CD4-positive, alpha-beta T cell treated with Interleukin-2 at 100 ng/mL for 4 hours (primary cell): ENCODE data around the gene ZNF48.
A peak's percentile ranks its signal among the peaks of the same experiment; 100 is the strongest.

Experiments used
- DNase-seq: peaks from one replicate; pipeline ENCODE4 v3.0.0-alpha.2; 2020; ENCODE audit warnings: low spot score

The ZNF48 gene

DNA sequence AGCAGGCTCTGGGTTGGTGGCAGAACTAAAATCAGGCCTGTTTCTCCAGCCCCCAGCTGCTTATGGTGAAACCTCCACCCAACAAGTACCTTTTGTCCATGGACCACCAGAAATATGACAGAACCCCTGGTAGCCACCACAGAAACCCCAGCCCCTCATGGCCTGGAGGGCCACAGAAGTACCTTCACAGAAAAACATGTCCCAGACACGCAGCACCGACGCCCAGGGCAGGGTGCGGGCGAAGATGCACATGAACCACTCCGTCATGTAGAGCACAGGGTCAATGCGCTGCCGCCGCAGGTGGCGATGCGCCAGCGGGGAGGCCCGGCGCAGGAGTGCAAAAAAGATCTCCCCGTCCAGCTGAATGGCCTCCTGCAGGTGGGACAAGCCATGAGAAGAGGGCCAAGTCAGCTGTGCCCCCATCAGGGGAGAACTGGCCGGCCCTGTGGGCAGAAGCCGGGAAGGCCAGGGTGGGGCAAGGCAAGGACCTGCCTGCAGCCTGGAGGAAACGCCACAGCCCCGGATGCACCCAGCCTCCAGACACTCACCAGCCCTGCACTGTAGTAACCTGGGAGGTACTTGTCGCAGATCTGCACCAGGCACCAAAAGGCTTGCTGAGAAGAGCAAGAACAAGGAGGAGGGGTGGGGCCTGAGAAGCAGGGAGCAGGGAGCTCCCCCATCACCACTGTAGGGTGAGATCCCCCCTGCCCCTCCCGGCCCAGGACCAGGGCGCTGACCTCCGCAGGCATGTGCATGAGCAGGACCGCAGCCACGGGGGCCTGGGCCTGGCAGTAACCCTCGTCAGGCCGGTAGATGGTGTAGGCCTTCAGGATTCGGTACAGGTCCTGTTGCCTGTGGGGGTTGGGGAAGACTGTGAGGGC lies 36.0 kb upstream of the ZNF48 start:
- no peak for DNase-seq

DNA sequence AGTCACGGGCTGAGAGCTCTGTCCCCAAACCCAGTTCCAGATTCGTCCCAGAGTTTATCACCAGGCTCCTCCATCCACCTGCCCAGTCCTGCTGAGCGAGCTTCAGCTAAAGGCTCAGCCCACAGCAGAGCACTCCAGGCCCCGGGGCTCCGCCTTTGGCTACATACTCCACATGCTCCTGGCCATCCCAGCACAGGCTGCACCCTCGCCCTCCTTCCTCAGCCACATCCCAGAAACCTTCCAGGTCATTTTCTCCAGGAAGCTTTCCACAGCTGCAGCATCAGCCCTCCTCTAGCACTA lies 35.4 kb upstream of the ZNF48 start:
- DNase-seq = no peak

- no peak for DNase-seq
These were observed 34.0 kb upstream of the ZNF48 start for GRCh38 chr16:30361180-30361579.

DNA sequence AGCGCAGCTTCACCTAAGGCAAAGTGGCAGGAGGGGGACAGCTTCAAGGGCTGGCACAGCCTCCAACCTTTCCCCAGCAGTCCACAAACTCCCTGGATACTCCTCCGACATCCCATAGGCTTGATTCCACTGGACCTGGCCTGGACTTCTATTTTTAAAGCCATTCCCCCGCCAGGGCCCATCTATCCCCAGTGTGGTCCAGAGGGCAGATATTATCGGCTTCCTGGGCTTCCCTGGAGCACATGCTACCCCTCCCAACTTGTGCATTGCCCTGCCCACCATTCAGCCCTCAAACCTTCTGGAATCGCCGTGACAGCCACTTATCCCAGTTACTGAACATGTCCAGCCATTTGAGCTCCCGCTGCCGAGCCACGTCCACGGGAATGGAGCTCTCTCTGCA lies 30.0 kb upstream of the ZNF48 start:
- no peak for DNase-seq

DNA sequence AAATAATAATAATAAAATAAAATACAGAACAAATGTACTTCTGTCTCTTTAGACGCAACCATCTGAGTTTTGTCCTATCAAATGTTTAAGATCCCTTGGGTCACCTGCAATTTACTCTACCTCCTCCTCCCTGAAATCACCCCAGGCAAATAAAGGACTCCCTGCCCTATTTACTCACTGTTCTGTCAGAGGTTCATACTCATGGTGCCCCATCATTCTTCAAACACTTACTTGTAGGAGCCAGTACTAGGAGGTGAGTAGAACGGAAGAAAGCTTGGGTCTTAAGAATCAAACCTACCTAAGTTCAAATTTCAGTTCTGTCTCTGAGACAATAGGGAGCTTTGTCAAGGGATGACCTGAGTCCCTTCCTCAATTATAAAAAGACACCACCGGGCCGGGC lies 28.7 kb upstream of the ZNF48 start:
- no peak for DNase-seq

- DNase-seq = no peak
These were observed 27.7 kb upstream of the ZNF48 start for GRCh38 chr16:30367349-30368009.

GRCh38 chr16:30368122-30368791 lies 27.0 kb upstream of the ZNF48 start:
- no peak for DNase-seq

GRCh38 chr16:30368792-30369090 lies 26.5 kb upstream of the ZNF48 start:
- DNase-seq = no peak

- DNase-seq = no peak
These were observed 25.9 kb upstream of the ZNF48 start for GRCh38 chr16:30369091-30369937.

DNA sequence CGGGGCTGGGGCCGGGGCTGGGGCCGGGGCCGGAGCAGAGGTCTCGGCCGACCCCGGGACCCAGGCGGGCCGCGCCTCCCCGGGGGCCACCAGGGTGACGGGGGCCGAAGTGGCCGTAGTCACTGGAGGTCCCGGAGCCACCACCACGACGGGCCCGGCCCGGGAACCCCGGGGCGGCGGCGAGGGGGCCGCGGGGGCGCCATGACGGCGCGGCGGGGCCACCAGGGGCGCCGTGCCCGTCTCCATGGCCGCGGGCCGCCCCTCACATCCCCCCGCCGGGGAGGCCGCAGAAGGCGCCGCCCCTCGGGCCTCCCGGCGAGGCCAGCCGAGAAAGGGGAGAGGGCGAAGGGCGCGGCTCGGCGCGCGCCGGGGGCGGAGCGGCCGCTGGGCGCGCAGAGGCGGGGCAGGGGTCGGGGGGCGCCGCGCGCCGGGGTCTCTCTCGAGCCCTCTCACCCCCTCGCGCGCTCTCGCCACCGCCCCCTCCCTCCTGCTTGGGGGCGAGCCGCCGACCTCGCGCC lies 25.2 kb upstream of the ZNF48 start:
- DNase-seq = no peak

DNA sequence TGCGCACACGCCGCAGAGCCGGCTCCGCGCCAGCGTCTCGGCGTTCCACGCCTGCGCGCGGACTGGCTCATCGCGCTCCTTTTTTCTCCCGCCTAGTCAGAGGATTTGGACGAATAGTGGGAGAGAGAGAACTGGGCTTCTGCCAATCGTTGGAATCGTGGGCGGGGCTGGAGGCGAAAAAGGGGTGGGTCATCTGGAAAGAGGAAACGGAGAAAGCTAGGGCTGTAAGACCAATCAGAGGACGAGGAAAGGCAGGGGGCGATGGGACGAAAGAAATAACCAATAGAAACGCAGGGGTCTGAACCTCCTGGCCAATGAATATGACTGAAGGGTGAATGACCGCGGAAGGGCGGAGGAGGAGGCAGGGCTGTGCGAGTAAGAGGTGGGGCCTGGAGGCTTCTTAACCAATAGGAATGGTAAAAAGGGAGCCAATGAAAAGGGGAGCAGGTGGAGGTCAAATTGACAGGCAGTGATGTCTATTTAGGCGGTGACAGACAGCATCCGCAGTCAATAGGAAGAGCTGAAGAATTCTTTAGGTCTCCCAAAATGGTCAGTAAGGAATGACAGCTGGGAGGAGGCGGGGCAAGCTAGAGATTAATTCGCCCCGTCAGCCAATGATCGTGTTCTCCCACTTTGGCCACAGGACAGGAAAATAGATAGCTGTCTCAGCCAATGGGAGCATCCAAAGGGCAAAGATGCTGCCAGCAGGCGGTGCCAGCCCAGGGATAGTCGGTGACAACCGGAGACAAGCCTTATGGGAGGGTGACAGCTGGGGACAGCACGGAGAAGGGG lies 24.6 kb upstream of the ZNF48 start, which contains the start of gene TBC1D10B:
TBC1D10B (minus strand) TSS at position 39 of the 792 bp plus-strand sequence. CDS start 311 bp downstream, outside the sequence.
- DNase-seq = peak; percentile 100

GRCh38 chr16:30371248-30371816 lies 23.9 kb upstream of the ZNF48 start:
- DNase-seq = no peak

GRCh38 chr16:30372038-30372712 lies 23.0 kb upstream of the ZNF48 start:
- no peak for DNase-seq

DNA sequence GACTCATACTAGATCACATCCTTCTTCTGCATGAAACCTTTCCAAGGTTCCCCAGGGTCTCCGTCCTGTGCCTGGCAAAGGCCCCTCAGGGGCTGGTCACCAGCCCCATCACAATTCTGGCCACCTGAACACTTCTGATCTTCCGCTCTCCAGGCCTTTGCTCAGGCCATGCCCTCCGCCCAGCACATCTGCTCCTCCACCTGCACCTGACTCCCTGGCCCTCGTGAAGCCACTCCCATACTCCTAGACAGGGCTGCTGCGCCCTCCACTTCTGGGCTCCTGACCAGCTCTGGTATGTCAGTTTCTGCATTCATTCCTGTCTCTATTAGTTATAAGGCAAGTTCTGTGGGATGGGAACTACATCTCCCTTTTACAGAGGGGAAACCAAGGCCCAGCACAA lies 22.5 kb upstream of the ZNF48 start:
- no peak for DNase-seq

DNA sequence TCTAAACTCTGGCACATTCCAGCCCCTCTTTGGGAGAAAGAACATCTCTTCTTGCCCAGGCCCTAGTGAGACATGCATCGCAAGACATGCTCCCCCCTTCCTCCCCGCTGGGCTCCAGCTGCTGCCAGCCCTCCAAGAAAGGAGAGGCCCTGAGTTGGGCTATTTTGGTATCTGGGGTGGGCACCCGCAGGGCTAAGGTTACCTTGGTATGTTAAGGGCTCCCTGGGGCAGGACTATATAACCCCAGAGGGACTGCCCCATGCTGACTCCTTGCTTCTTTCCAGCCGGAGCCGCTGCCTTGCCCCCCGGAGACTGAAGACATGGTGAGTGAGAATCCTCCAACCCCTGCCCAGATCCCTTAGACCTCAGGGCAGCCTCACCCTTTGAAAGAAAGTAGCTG lies 20.7 kb upstream of the ZNF48 start, which contains the start of gene MYL11:
MYL11 (plus strand) TSS at position 265 of the 400 bp plus-strand sequence; CDS start at position 321, 56 bp downstream.
- DNase-seq = no peak

DNA sequence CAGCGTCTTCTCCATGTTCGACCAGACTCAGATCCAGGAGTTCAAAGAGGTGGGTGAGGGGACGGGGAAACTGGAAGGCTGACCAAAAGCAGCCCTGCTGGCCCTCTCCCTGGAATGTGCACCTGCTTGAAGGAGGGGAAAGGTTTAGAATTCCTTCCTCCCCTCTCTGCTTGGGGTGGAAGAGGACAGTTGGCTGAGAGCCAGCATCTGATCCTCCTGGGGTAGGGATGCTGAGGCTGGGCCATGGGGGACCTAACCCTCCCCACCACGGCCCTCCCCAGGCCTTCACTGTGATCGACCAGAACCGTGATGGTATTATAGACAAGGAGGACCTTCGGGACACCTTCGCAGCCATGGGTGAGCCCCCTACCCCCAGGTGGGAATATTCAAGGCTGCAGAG lies 19.4 kb upstream of the ZNF48 start:
- DNase-seq = no peak

- DNase-seq = no peak
These were observed 18.7 kb upstream of the ZNF48 start for GRCh38 chr16:30376461-30376902.

DNA sequence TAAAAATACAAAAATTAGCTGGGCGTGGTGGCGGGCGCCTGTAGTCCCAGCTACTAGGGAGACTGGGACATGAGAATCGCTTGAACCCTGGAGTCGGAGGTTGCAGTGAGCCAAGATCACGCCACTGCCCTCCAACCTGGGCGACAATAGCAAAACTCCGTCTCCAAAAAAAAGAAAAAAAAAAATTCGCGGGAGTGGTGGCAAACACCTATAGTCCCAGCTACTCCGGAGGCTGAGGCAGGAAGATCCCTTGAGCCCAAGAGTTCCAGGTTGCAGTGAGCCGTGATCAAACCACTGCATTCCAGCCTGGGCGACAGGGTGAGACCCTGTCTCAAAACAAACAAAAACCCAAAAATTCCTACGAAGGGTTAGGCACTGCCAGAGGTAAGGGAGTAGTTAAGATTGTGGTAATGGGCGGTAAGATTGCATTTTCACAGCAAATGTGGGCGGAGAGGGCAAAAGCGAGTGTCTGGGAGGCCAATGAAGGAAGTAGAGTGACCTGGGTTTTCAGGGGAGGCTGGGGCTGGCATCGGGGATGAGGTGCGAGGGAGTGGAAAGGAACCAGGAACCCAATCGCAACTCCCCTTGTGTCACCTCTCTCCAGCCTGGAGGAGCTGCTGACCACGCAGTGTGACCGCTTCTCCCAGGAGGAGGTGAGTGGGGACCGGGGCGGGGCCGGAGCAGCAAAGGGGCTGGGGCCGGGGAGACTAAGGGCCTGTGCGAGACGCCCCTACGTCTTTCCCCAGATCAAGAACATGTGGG lies 18.0 kb upstream of the ZNF48 start:
- DNase-seq = no peak

DNA sequence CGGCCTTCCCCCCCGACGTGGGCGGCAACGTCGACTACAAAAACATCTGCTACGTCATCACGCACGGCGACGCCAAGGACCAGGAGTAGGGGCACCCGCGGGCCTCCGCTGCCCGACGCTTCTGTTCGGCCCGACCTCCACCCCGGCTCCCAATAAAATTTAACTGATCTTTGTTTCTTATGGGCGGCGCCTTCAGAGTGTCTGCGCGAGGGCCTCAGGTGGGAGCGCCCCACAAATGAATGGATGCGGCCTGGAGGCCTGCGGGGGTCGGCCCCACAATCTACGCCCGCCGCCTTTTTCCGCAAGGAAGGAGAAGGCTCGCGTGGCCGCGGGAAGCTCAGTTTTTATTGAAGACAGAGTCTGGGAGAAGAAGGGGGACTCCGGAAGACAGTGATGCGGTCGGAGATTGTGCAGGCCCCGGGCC lies 17.4 kb upstream of the ZNF48 start:
- peak; percentile 90 for DNase-seq
